Neural progenitor cell (in vitro differentiated cells): ENCODE results near the gene YTHDF2.

Experiments
- CTCF ChIP-seq: fragments of 200-600 bp; sonication (generic); IDR thresholded peaks from 2 replicates; pipeline ENCODE4 v1.5.1; 2017; ENCODE audit warnings: antibody characterized with exemption, mild to moderate bottlenecking
- EZH2 ChIP-seq: fragments of 200-600 bp; sonication (generic); IDR thresholded peaks from 2 replicates; pipeline ENCODE4 v1.6.1; 2017; ENCODE audit warnings: antibody characterized with exemption, mild to moderate bottlenecking, moderate library complexity
- EZH2phosphoT487 ChIP-seq: fragments of 200-600 bp; sonication (generic); IDR thresholded peaks from 2 replicates; pipeline ENCODE4 v1.6.1; 2017; ENCODE audit warnings: antibody characterized with exemption

GRCh38 chr1:28775121-28775942 lies 38.6 kb downstream of the YTHDF2 start:
- TF ChIP-seq CTCF, result no peak
- TF ChIP-seq EZH2phosphoT487, result no peak
- TF ChIP-seq EZH2, result no peak
